HG02571 (cell line): ENCODE data around the gene TEX44.
"Not testable (repeated sequence)": the region's sequence is repeated elsewhere in the genome, so short reads cannot be mapped to it uniquely, and the experiment has no call there.

ENCODE experiments used
- ATAC-seq: cut with Tn5 transposase; IDR thresholded peaks from one replicate; pipeline ENCODE4 v1.9.1; 2021; ENCODE audit warnings: mild to moderate bottlenecking, moderate library complexity; ENCODE audit not compliant: unreplicated experiment

Gene TEX44

GRCh38 chr2:231592636-231593145 lies at the start of gene TEX44:
TEX44 (plus strand) TSS chr2:231592864; CDS start chr2:231592952, 88 bp downstream.
- no peak for ATAC-seq

- peak; percentile 99 for ATAC-seq
Observed at GRCh38 chr2:231545105-231545902, 47.4 kb upstream of the TEX44 start.

GRCh38 chr2:231546014-231546715 lies 46.5 kb upstream of the TEX44 start:
- ATAC-seq: no peak

GRCh38 chr2:231547315-231548110 lies 45.2 kb upstream of the TEX44 start:
- no peak for ATAC-seq

- ATAC-seq: no peak
Observed at GRCh38 chr2:231548752-231549151, 43.9 kb upstream of the TEX44 start.

- ATAC-seq: no peak
Observed at GRCh38 chr2:231549446-231550239, 43.0 kb upstream of the TEX44 start.

GRCh38 chr2:231552752-231553151 lies 39.9 kb upstream of the TEX44 start:
- no peak for ATAC-seq

GRCh38 chr2:231554327-231554726 lies 38.3 kb upstream of the TEX44 start:
- ATAC-seq: no peak

- no peak for ATAC-seq
Observed at GRCh38 chr2:231554748-231555545, 37.7 kb upstream of the TEX44 start.

- ATAC-seq: not testable (repeated sequence)
Observed at GRCh38 chr2:231556496-231556895, 36.2 kb upstream of the TEX44 start.

GRCh38 chr2:231556981-231557380 lies 35.7 kb upstream of the TEX44 start:
- ATAC-seq: no peak

GRCh38 chr2:231557571-231558217 lies 35.0 kb upstream of the TEX44 start:
- peak; percentile 70 for ATAC-seq

- no peak for ATAC-seq
Observed at GRCh38 chr2:231563378-231563961, 29.2 kb upstream of the TEX44 start.

GRCh38 chr2:231565887-231566594 lies 26.6 kb upstream of the TEX44 start:
- no peak for ATAC-seq

- ATAC-seq: no peak
Observed at GRCh38 chr2:231567159-231567558, 25.5 kb upstream of the TEX44 start.

- no peak for ATAC-seq
Observed at GRCh38 chr2:231568098-231568784, 24.4 kb upstream of the TEX44 start.

- ATAC-seq: no peak
Observed at GRCh38 chr2:231568785-231569435, 23.8 kb upstream of the TEX44 start.
